Measurements from ENCODE around the gene EPB41L4A.

Gene EPB41L4A

GRCh38 chr5:112200131-112200530, 218.9 kb downstream of the EPB41L4A start:
- no peak for DNase-seq

GRCh38 chr5:112196584-112196983, 222.5 kb downstream of the EPB41L4A start:
- no peak for DNase-seq

GRCh38 chr5:112195924-112196323, 223.2 kb downstream of the EPB41L4A start:
- no peak for DNase-seq

- DNase-seq = no peak
Measured at GRCh38 chr5:112192866-112193265, 226.2 kb downstream of the EPB41L4A start.

- no peak for DNase-seq
Measured at GRCh38 chr5:112192072-112192471, 227.0 kb downstream of the EPB41L4A start.

- no peak for DNase-seq
Measured at GRCh38 chr5:112189391-112189790, 229.7 kb downstream of the EPB41L4A start.

GRCh38 chr5:112186401-112186990, 232.6 kb downstream of the EPB41L4A start:
- no peak for DNase-seq

- DNase-seq = no peak
Measured at GRCh38 chr5:112183874-112184273, 235.2 kb downstream of the EPB41L4A start.

- no peak for DNase-seq
Measured at GRCh38 chr5:112183103-112183711, 235.9 kb downstream of the EPB41L4A start.

GRCh38 chr5:112179290-112179689, 239.8 kb downstream of the EPB41L4A start:
- no peak for DNase-seq

GRCh38 chr5:112174959-112175594, 244.0 kb downstream of the EPB41L4A start:
- no peak for DNase-seq

- no peak for DNase-seq
Measured at GRCh38 chr5:112165897-112166737, 253.0 kb downstream of the EPB41L4A start.

GRCh38 chr5:112165399-112165798, 253.7 kb downstream of the EPB41L4A start:
- no peak for DNase-seq

- DNase-seq = no peak
Measured at GRCh38 chr5:112163435-112163834, 255.6 kb downstream of the EPB41L4A start.

- DNase-seq = no peak
Measured at GRCh38 chr5:112161392-112161748, 257.7 kb downstream of the EPB41L4A start.

- peak; percentile 44 for DNase-seq
Measured at GRCh38 chr5:112160652-112161391, 258.3 kb downstream of the EPB41L4A start.

- no peak for DNase-seq
Measured at GRCh38 chr5:112159435-112159834, 259.6 kb downstream of the EPB41L4A start.

GRCh38 chr5:112156211-112156610, 262.9 kb downstream of the EPB41L4A start:
- DNase-seq = no peak

- DNase-seq = no peak
Measured at GRCh38 chr5:112154940-112155686, 264.0 kb downstream of the EPB41L4A start.

- no peak for DNase-seq
Measured at GRCh38 chr5:112149727-112150126, 269.4 kb downstream of the EPB41L4A start.

GRCh38 chr5:112146323-112147226, 272.5 kb downstream of the EPB41L4A start:
- DNase-seq = peak; percentile 51
